A673 (cell line): ENCODE data around the gene HDAC3. TPM values are rescaled to one million over a fixed set of nuclear protein-coding genes. Genes with fewer than 3 reads are reported as not detected.

Experiments
- Bru-seq: library from RNA; stranded (reverse); fragments of 400-500 nt; gene quantifications from one replicate; lab custom pipeline; 2021; lab: Mats Ljungman, UMichigan
- BruChase-seq, 2 experiments: library from RNA; stranded (reverse); fragments of 400-500 nt; gene quantifications; one replicate each; lab custom pipeline; 2021; lab: Mats Ljungman, UMichigan
- BruUV-seq: library from RNA; stranded (reverse); fragments of 400-500 nt; replicated peaks from 2 replicates; lab custom pipeline; 2021; lab: Mats Ljungman, UMichigan
- CTCF ChIA-PET: fragments of 300-600 bp; sonication (Branson Sonifier 250); formaldehyde crosslinking; loops from one replicate; lab custom pipeline; 2022; ENCODE audit warnings: antibody characterized with exemption; lab: Charles Lee
- POLR2A ChIA-PET: fragments of 300-600 bp; sonication (Branson Sonifier 250); formaldehyde crosslinking; loops from one replicate; lab custom pipeline; 2022; ENCODE audit warnings: antibody characterized with exemption; ENCODE audit not compliant: low non-redundant PET; lab: Charles Lee
- DNase-seq: peaks from one replicate; pipeline ENCODE4 v3.0.0-alpha.2; 2015; ENCODE audit warnings: low spot score
- H3K27ac ChIP-seq: fragments of 200-600 bp; sonication (generic); 2 replicates; pipeline ENCODE4 v1.5.1; 2016; ENCODE audit warnings: mixed run types, low read depth, mild to moderate bottlenecking, mixed read lengths, antibody characterized with exemption, low read length; ENCODE audit not compliant: poor library complexity, severe bottlenecking
- H3K27me3 ChIP-seq: fragments of 200-600 bp; sonication (generic); replicated peaks from 2 replicates; pipeline ENCODE4 v1.6.1; 2017; ENCODE audit warnings: mixed run types, low read depth, mild to moderate bottlenecking, mixed read lengths, antibody characterized with exemption, low read length; ENCODE audit not compliant: insufficient read depth, poor library complexity
- H3K36me3 ChIP-seq: fragments of 200-600 bp; sonication (generic); 2 replicates; pipeline ENCODE4 v1.6.1; 2016; ENCODE audit warnings: mixed run types, mild to moderate bottlenecking, mixed read lengths, antibody characterized with exemption, low read length; ENCODE audit not compliant: insufficient read depth, poor library complexity, severe bottlenecking
- H3K4me1 ChIP-seq: fragments of 200-600 bp; sonication (generic); 2 replicates; pipeline ENCODE4 v1.6.1; 2017; ENCODE audit warnings: mixed run types, mild to moderate bottlenecking, mixed read lengths, antibody characterized with exemption, low read length; ENCODE audit not compliant: insufficient read depth, poor library complexity, severe bottlenecking
- H3K4me3 ChIP-seq: fragments of 200-600 bp; sonication (generic); 2 replicates; pipeline ENCODE4 v1.5.1; 2016; ENCODE audit warnings: low read depth, mixed run types, mild to moderate bottlenecking, mixed read lengths, low read length; ENCODE audit not compliant: poor library complexity, severe bottlenecking
- H3K9me3 ChIP-seq: fragments of 200-600 bp; sonication (generic); 2 replicates; pipeline ENCODE4 v1.6.1; 2016; ENCODE audit warnings: mixed run types, low read depth, mild to moderate bottlenecking, mixed read lengths, antibody characterized with exemption, low read length; ENCODE audit not compliant: poor library complexity, severe bottlenecking
- EZH2 ChIP-seq: fragments of 200-600 bp; sonication (generic); IDR thresholded peaks from 2 replicates; pipeline ENCODE4 v1.6.1; 2017; ENCODE audit warnings: borderline replicate concordance, low read depth, mild to moderate bottlenecking, mixed read lengths, antibody characterized with exemption, low read length; ENCODE audit not compliant: poor library complexity, severe bottlenecking
- intact Hi-C: fragments of 100-400 bp; cut with micrococcal nuclease; formaldehyde crosslinking; loops from one replicate; pipeline ENCODE4 v1.10.0; 2022; ENCODE audit not compliant: unreplicated experiment
- long read RNA-seq: library from polyadenylated mRNA; stranded (forward); transcript quantifications from one replicate; pipeline ENCODE4 v2.0.0, GENCODE V29; 2022
- total RNA-seq: library from RNA; stranded (reverse); gene quantifications from 2 replicates; pipeline ENCODE4 v1.2.3, GENCODE V29; 2021
- TF ChIP-seq, protein P1 (sequence below): fragments of 300-800, 200-600 bp; sonication (generic); conservative IDR thresholded peaks from 2 replicates; pipeline ENCODE4 v1.5.1; 2017; ENCODE audit warnings: low read depth, mild to moderate bottlenecking, antibody characterized with exemption, low read length, moderate library complexity, mixed read lengths

The HDAC3 gene
- 93.1 and 109 TPM in 2 replicates for total RNA-seq
- percentile 84 among the genes with signal in this experiment for Bru-seq, nascent RNA
- BruChase-seq, experiment 1, labeled RNA remaining after a 2-hour chase = percentile 93 among the genes with signal in this experiment
- BruChase-seq, experiment 2, labeled RNA remaining after a 6-hour chase = percentile 89 among the genes with signal in this experiment
- long read RNA-seq, transcript HDAC3-201 (15 exons, 1,959 nt) = major isoform, 208 of 265 reads
- long read RNA-seq, partial matches to known transcripts = 9 of 265 reads
- long read RNA-seq, other reads (novel, unspliced or antisense) = 47 of 265 reads

DNA sequence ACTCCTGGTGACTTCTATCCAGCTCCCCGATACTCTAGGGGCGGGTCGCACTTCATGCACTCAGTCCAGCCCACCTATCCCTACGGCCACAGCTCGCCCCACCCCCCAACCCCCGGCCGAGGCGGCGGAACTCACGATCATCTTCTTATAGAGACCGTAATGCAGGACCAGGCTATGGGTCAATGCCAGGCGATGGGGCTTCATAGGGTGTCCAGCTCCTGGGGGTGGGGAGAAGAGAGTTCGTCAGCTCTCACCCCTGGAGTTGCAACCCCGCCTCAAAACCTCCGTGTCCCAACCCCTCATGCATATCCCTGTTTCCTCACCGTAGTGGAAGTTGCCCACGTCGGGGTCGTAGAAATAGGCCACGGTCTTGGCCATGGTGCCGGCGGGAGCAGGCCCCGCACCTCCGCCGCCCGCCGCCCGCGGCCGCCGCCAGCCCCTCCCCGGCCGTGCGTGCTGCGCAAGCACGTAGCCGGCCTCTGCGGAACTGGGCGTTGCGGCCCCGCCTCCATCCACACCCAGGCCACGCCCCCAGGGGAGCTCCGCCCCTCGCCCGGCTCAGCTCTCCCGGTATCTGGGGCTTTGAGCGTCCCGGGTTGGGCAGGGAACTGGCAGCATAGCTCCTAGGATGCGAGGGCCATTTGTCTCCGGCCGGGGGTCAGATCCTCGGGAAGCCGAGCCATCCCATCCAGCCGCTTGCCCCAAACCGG lies at the start of gene HDAC3, which contains the start of gene RELL2:
Gene HDAC3 (minus strand): TSS at position 437 of the 710 bp plus-strand sequence. CDS start 59 bp downstream, at position 378.
Gene RELL2 (plus strand): TSS at position 585 of the 710 bp plus-strand sequence. CDS start 1,229 bp downstream, outside the sequence.
- TF ChIP-seq, protein P1, sequence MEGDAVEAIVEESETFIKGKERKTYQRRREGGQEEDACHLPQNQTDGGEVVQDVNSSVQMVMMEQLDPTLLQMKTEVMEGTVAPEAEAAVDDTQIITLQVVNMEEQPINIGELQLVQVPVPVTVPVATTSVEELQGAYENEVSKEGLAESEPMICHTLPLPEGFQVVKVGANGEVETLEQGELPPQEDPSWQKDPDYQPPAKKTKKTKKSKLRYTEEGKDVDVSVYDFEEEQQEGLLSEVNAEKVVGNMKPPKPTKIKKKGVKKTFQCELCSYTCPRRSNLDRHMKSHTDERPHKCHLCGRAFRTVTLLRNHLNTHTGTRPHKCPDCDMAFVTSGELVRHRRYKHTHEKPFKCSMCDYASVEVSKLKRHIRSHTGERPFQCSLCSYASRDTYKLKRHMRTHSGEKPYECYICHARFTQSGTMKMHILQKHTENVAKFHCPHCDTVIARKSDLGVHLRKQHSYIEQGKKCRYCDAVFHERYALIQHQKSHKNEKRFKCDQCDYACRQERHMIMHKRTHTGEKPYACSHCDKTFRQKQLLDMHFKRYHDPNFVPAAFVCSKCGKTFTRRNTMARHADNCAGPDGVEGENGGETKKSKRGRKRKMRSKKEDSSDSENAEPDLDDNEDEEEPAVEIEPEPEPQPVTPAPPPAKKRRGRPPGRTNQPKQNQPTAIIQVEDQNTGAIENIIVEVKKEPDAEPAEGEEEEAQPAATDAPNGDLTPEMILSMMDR = no peak
- TF ChIP-seq EZH2 = no peak
- Histone ChIP-seq H3K27me3 (no peaks in the 10 kb centered on the region), H3K9me3 (no peaks in the 10 kb centered on the region), H3K36me3 (peaks cover 12% of the 10 kb centered on the region), H3K4me1 (peaks cover 9% of the 10 kb centered on the region), H3K4me3 (peak within 1 kb of the TSS; percentile 95), H3K27ac (peak within 1 kb of the TSS; percentile 88)
- ChIA-PET POLR2A (interaction anchor here (0.7 kb wide), 1 partner anchor 10 kb away, joined by 3 read pairs; no protein-coding TSS in a partner anchor), CTCF (interaction anchor here (0.8 to 1.4 kb wide), 4 partner anchors 12 to 413 kb away, joined by 4 to 10 read pairs (median 4); partner anchors contain the start of gene PCDHB14)
- intact Hi-C loops = no loop called here
- BruUV-seq = no TSS peak
- DNase-seq = peak; percentile 94

DNA sequence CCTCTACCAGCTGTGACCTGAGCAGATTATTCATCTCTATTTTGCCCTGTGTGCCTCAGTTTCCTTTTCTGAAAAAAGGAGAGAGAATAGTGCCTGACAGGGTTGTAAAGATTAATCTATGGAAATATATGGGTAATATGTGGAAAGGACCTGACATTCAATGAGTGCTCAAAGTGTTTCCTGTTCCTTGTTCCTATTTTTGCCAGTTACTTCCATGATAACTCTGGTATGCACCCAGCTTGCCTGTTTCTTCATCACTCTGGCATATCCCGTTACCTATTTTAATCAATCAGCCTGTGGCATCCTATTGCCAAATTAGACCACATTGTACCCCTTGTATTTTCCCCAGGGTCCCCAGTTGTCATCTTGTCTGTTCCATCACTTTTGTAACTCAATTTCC lies 48.9 kb upstream of the HDAC3 start:
- Histone ChIP-seq H3K9me3 (no peaks in the 10 kb centered on the region), H3K36me3 (no peaks in the 10 kb centered on the region), H3K27me3 (no peaks in the 10 kb centered on the region), H3K27ac (no peak overlapping the region), H3K4me3 (no peak overlapping the region), H3K4me1 (peaks cover 8% of the 10 kb centered on the region)
- TF ChIP-seq, protein P1 = no peak
- TF ChIP-seq EZH2 = no peak
- BruUV-seq = no TSS peak
- intact Hi-C loops = no loop called here
- DNase-seq = no peak
- ChIA-PET POLR2A (no interaction called here), CTCF (no interaction called here)

DNA sequence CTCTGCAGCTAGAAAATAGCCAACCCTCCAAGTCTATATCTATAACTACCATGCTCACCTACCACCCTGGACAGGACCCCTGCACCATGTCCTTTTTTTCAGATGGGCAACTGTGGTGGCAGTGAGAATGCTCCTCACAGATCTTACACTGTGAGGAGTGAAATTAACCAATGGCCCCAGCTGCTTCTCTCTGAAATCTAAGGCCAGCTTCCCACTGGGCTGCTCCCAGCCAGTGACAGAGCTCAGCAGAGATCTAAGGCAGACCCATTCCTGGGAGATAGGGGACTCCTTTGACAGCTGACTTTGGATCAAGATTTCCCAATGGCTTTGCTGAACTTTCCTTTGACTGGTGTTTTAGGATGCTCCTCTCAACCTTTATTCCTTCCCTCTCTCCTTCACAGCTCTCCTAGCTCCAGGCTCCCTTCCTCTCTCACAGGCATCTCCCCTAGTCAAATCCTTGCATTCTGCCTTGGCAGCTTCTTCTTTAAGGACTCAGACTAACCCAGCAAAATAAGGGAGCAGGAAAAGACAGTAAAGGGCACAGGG lies 47.0 kb upstream of the HDAC3 start:
- no peak for DNase-seq
- ChIA-PET POLR2A (interaction anchor here (0.6 to 0.7 kb wide), 2 partner anchors 11 to 16 kb away, joined by 3 to 4 read pairs; no protein-coding TSS in a partner anchor), CTCF (interaction anchor here (0.6 to 0.9 kb wide), 2 partner anchors 40 to 192 kb away, joined by 3 read pairs; no protein-coding TSS in a partner anchor)
- Histone ChIP-seq H3K27ac (no peak overlapping the region), H3K27me3 (no peaks in the 10 kb centered on the region), H3K9me3 (no peaks in the 10 kb centered on the region), H3K4me1 (peaks cover 9% of the 10 kb centered on the region), H3K4me3 (no peak overlapping the region), H3K36me3 (no peaks in the 10 kb centered on the region)
- intact Hi-C loops = no loop called here
- BruUV-seq = no TSS peak
- TF ChIP-seq, protein P1 = no peak
- no peak for TF ChIP-seq EZH2
